Large intestine (tissue), 3 donors: ENCODE measurements around the gene STARD10. TPM values are rescaled to one million over a fixed set of nuclear protein-coding genes. Genes with fewer than 3 reads are reported as not detected.

Experiments used
- DNase-seq, 2 donors: peaks; one replicate each; pipeline versions ENCODE4 v3.0.0 to v3.0.0-alpha.2; 2013
- H3K27ac ChIP-seq: one replicate; pipeline ENCODE4 v1.5.1; 2013; ENCODE audit warnings: low read length
- H3K27me3 ChIP-seq: 2 replicates; pipeline ENCODE4 v1.6.1; 2013; ENCODE audit warnings: low read length; ENCODE audit not compliant: control insufficient read depth, insufficient read depth
- H3K36me3 ChIP-seq: 2 replicates; pipeline ENCODE4 v1.6.1; 2013; ENCODE audit warnings: low read length; ENCODE audit not compliant: control insufficient read depth, insufficient read depth
- H3K4me1 ChIP-seq: one replicate; pipeline ENCODE4 v1.6.1; 2013; ENCODE audit warnings: low read length; ENCODE audit not compliant: control insufficient read depth, insufficient read depth
- H3K4me3 ChIP-seq: one replicate; pipeline ENCODE4 v1.5.1; 2013; ENCODE audit warnings: low read length
- H3K9me3 ChIP-seq: one replicate; pipeline ENCODE4 v1.6.1; 2013; ENCODE audit warnings: mild to moderate bottlenecking, low read depth, low read length, moderate library complexity; ENCODE audit not compliant: control insufficient read depth
- WGBS: methylation state at CpG from one replicate; pipeline ENCODE4 v1.1.5; 2013; ENCODE audit warnings: low lambda C conversion rate; ENCODE audit not compliant: insufficient coverage; 5-methylcytosine and 5-hydroxymethylcytosine counted together
- polyA plus RNA-seq: library from polyadenylated mRNA; unstranded; fragments of 120-200 nt; gene quantifications from one replicate; pipeline ENCODE4 v1.2.1, GENCODE V29; 2013

STARD10 gene
- polyA plus RNA-seq, 1 donor = 331 TPM

DNA sequence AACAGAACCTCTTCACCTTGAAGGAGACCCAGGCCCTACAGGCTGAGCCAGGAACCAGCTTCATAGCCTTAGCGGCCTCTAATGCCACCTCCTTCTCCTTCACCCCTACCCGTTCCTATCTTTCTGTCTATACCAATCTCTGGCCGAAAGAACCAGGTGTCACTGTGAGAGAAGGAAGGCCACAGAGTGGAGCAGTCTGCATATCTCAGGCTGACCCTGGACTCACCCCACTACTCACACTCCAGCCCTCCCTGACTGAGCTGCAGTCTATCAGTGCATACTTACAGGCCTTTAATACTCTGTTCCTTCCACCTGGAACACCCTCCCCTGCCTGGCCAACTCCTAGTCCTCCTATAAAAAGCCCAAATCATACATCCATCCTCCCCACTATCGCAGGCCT, 74.3 kb downstream of the STARD10 start:
- no peak for DNase-seq
- Histone ChIP-seq H3K4me3 (no peak overlapping the region), H3K27ac (no peak overlapping the region), H3K27me3 (no peaks in the 10 kb centered on the region), H3K36me3 (peaks cover 33% of the 10 kb centered on the region), H3K9me3 (no peaks in the 10 kb centered on the region), H3K4me1 (peaks cover 33% of the 10 kb centered on the region)
- WGBS = no CpG with 5 or more reads among the region's 4 CpGs

DNA sequence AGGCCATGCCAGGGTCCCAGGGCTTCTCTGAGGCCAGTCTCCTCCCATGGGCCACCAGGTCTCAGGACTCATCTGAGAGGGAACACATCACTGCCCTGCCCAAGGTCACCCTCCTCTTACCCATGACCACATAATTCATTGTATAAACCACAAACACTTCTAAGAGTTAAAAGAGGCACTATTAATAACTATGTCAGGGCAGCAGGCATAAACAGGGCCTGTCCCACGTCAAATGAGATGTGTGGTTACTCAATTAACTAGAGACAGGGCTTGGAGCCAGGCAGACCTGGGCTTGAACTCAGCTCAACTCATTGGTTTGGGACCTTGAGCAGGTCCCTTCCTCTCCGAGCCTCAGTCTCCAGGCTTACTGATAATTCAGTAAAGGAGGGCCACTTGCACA, 74.7 kb downstream of the STARD10 start:
- Histone ChIP-seq H3K4me1 (peaks cover 33% of the 10 kb centered on the region), H3K36me3 (peaks cover 34% of the 10 kb centered on the region), H3K27ac (no peak overlapping the region), H3K9me3 (no peaks in the 10 kb centered on the region), H3K27me3 (no peaks in the 10 kb centered on the region), H3K4me3 (no peak overlapping the region)
- no CpG with 5 or more reads among the region's 2 CpGs for WGBS
- DNase-seq = no peak

DNA sequence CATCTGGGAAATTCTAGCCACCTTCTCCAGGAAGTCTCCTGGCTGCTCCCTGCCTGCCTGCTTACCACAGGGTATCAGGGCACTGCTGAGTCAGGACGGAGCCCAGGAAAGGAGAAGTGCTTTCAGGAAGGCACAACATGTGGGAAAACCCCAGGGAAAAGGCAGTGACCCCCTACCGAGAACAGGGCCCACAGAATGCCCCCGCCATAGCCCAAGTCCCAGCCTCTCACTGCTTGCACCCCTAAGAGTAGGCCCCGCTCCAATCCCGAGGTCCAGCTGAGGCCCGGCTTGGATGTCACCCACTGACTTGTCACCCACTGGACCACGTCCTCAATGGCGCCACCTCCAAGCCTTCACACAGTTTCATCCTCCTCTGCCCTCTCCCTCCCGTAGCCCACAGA, 75.7 kb downstream of the STARD10 start:
- H3K4me1 ChIP-seq = peaks cover 35% of the 10 kb centered on the region
- no peak for DNase-seq
- no peaks in the 10 kb centered on the region for H3K27me3 ChIP-seq
- no peaks in the 10 kb centered on the region for H3K9me3 ChIP-seq
- no CpG with 5 or more reads among the region's 9 CpGs for WGBS
- no peak overlapping the region for H3K27ac ChIP-seq
- peaks cover 41% of the 10 kb centered on the region for H3K36me3 ChIP-seq
- H3K4me3 ChIP-seq = no peak overlapping the region

DNA sequence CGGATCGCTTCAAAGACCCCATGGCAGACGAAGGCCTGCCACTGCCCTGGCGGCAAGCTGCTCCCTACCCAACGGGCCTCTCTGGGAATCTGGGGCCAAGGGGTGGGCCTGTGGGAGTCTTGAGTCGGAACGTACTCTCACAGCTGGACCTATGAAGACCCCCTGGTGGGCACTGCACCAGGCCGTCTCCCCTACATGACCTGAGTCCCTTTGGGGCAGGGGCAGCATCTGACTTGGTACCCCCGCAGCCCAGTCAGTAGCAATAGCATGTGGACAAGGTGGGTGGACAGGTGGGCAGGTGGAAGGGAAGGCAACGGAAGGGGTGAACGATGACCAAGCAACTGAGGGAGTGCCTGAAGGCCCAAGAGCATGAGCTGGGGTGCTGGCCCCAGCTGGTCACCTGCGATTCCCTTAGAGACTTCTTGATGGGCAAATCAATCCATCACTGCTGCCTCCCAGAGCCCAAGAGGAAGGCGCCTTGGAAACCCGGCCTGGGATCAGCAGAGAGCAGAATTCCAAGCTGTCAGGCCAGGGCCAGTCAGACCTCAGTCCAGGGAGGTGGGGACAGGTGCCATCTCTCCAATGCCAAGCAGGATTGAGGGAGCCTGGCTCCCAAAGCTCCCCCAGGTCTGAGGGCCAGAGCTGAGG, 76.9 kb downstream of the STARD10 start:
- peaks cover 52% of the 10 kb centered on the region for H3K36me3 ChIP-seq
- WGBS = no CpG with 5 or more reads among the region's 14 CpGs
- no peaks in the 10 kb centered on the region for H3K9me3 ChIP-seq
- peaks cover 36% of the 10 kb centered on the region for H3K4me1 ChIP-seq
- no peak for DNase-seq
- H3K27me3 ChIP-seq = no peaks in the 10 kb centered on the region
- H3K27ac ChIP-seq = peak overlapping the region; percentile 20
- no peak overlapping the region for H3K4me3 ChIP-seq

DNA sequence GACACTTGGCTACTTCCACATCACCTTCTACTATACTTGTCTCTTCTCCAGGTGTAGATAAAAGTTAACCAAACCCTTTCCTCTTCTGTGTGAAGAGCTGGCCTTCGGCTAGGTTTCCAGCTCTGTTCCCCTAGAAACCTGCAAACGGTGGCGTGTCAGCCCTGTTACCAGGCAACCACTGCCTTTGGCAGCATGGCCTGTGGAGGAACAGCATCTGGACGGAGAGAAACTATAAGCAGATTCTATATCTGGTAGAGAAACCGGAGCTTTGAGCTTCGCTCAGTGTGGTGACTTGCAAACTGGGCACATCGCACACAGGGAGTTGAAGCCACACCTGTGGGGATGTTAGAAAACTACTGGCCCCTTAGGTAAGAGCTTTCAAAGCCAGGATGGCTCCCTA, 77.6 kb downstream of the STARD10 start:
- no peaks in the 10 kb centered on the region for H3K27me3 ChIP-seq
- H3K4me1 ChIP-seq = peaks cover 34% of the 10 kb centered on the region
- DNase-seq = peak in 1 of 2 donors; percentile 27
- no CpG with 5 or more reads among the region's 7 CpGs for WGBS
- H3K36me3 ChIP-seq = peaks cover 58% of the 10 kb centered on the region
- no peaks in the 10 kb centered on the region for H3K9me3 ChIP-seq
- H3K27ac ChIP-seq = peak overlapping the region; percentile 20
- no peak overlapping the region for H3K4me3 ChIP-seq

DNA sequence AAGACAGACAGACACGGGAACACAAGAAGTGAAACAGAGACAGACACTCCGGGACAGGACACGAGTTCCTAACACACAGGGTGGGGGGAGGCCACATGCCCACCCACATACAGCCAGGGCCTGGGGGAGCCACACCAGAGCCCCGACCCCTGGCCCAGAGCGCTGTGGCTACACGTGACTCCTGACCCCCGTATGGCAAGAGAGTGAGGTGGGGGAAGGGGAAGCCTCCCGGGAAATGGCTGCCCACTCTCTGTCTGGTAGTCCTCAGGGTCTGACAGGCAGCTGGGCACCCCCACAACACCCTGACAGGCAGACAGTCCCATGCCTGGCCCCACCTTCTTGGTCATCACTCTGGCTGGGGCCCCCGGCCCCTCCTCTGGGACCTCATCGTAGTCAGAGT, 81.0 kb downstream of the STARD10 start:
- Histone ChIP-seq H3K4me3 (no peak overlapping the region), H3K27ac (no peak overlapping the region), H3K9me3 (no peaks in the 10 kb centered on the region), H3K36me3 (peaks cover 79% of the 10 kb centered on the region), H3K27me3 (no peaks in the 10 kb centered on the region), H3K4me1 (peaks cover 13% of the 10 kb centered on the region)
- WGBS = no CpG with 5 or more reads among the region's 10 CpGs
- no peak for DNase-seq

DNA sequence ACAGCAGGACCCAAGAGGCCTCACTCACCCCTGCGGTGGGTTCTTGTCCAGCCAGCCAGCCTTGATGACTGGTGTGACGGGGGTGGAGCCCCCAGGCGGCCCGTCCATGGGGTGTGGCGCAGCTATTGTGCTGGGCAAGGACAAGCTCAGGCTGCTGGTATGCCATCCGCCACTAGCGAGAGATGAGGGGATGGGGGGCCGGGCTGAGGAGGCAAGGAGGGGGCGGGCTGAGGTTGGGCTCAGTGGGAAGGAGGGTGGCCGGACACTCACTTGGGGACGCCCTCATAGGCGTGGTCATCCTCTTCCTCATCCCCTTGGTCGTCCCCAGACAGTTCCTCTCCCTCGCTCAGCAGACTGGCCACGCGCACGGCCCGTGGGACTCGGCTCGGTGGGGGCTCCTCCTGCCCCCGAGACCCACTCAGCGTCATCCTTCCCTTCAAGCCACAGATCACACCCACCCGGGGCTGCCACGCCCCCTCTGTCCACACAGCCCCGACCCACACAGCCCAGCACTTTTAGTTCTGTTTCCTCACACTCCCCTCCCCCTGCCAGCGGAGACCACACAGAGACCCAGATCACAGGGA, 81.6 kb downstream of the STARD10 start:
- no peaks in the 10 kb centered on the region for H3K9me3 ChIP-seq
- no peak overlapping the region for H3K4me3 ChIP-seq
- no peak overlapping the region for H3K27ac ChIP-seq
- H3K27me3 ChIP-seq = no peaks in the 10 kb centered on the region
- peaks cover 80% of the 10 kb centered on the region for H3K36me3 ChIP-seq
- peaks cover 13% of the 10 kb centered on the region for H3K4me1 ChIP-seq
- peak in 1 of 2 donors; percentile 14 for DNase-seq
- WGBS = no CpG with 5 or more reads among the region's 26 CpGs

DNA sequence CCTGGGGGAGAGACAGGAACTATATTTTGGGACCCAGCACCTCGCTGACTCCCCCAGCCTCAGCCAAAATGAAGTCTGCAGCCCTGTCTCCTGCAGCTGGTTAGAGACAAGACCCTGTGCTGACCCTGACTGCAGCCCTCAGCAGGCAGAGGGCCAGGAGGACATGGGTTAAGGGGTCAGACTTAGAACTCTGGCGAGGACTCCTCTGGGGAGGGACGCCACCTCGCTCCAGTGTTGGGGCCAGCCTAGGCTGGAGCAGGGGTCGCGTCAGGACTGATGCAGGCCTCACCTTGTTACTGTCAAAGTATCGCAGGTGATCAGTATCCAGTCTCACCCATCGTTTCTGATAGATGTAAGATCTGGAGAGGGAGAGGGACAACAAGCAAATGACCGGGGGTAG, 82.7 kb downstream of the STARD10 start:
- Histone ChIP-seq H3K4me1 (peaks cover 8% of the 10 kb centered on the region), H3K9me3 (no peaks in the 10 kb centered on the region), H3K36me3 (peaks cover 80% of the 10 kb centered on the region), H3K4me3 (no peak overlapping the region), H3K27me3 (no peaks in the 10 kb centered on the region), H3K27ac (no peak overlapping the region)
- DNase-seq = no peak
- WGBS = no CpG with 5 or more reads among the region's 9 CpGs

DNA sequence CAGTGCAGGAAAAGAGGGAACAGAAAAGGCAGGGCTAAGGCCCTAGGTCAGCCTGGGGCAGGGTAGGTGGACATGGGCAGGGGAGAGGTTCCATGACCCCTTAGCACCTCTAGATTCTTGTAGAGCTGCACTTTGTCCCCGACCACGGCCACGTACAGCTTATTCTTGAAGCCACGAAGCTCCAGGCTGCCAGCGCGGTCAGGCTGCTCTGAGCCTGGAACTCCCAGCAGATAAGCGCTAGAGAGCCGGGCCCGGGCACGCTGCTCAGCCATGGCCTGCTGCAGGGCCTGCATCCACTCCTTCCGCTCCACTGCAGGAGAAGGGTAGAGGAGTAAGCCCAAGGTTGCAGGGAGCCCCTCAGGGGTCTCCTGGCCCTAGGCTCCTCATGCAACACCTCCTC, 83.6 kb downstream of the STARD10 start:
- H3K4me1 ChIP-seq = peaks cover 8% of the 10 kb centered on the region
- no peak overlapping the region for H3K27ac ChIP-seq
- no peaks in the 10 kb centered on the region for H3K9me3 ChIP-seq
- no CpG with 5 or more reads among the region's 11 CpGs for whole genome bisulfite sequencing
- H3K4me3 ChIP-seq = no peak overlapping the region
- peaks cover 88% of the 10 kb centered on the region for H3K36me3 ChIP-seq
- DNase-seq = no peak
- no peaks in the 10 kb centered on the region for H3K27me3 ChIP-seq

DNA sequence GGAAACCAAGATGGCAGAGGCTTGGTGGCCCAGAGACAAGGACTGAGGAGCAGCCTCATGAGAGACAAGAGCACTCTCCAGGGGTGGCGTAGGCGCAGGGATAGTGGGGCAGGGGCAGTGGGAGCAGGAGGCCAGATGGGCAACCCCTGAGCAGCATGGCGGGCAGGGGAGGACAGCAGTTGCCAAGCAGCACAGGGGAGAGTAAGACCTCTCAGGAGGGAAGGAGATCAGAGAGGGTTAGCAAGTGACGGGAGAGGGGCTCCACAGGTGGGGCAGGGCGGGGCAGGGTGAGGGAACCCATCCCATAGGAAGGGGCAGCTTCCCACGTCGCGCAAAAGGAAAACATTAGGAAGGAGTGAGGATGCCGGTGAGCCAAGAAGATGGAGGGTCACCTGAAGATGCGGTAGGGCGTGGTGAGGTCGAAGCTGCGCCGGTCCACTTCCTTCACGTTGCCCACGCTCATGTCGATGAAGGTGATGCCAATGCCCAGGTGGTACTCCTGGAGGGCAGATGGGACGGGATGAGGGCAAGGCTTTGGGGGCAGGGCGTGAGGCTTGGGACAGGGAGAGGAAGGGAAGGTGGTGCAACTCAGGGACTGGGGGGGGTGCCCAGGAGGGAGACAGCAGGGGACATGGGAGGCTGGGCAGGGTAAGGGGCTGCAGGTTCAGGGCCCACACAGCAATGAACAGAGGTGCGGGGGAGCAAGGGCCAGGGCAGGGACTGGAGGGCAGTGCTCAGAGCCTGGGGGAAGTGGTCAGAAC, 84.2 kb downstream of the STARD10 start:
- DNase-seq = no peak

More for the DNA sequence above, 84.2 kb downstream of the STARD10 start:
- Histone ChIP-seq H3K27ac (no peak overlapping the region), H3K4me3 (no peak overlapping the region), H3K9me3 (no peaks in the 10 kb centered on the region), H3K4me1 (peaks cover 8% of the 10 kb centered on the region), H3K27me3 (no peaks in the 10 kb centered on the region), H3K36me3 (peaks cover 88% of the 10 kb centered on the region)
- 100% methylated on average over 1 of the region's 20 CpGs for WGBS
